HG03095 (cell line): Measurements from ENCODE around the gene HOMER3.
"Not testable (repeated sequence)": the region's sequence is repeated elsewhere in the genome, so short reads cannot be mapped to it uniquely, and the experiment has no call there.

Experiments used
- ATAC-seq: cut with Tn5 transposase; IDR thresholded peaks from one replicate; pipeline ENCODE4 v1.9.1; 2021; ENCODE audit warnings: moderate library complexity; ENCODE audit not compliant: unreplicated experiment

The HOMER3 gene

DNA sequence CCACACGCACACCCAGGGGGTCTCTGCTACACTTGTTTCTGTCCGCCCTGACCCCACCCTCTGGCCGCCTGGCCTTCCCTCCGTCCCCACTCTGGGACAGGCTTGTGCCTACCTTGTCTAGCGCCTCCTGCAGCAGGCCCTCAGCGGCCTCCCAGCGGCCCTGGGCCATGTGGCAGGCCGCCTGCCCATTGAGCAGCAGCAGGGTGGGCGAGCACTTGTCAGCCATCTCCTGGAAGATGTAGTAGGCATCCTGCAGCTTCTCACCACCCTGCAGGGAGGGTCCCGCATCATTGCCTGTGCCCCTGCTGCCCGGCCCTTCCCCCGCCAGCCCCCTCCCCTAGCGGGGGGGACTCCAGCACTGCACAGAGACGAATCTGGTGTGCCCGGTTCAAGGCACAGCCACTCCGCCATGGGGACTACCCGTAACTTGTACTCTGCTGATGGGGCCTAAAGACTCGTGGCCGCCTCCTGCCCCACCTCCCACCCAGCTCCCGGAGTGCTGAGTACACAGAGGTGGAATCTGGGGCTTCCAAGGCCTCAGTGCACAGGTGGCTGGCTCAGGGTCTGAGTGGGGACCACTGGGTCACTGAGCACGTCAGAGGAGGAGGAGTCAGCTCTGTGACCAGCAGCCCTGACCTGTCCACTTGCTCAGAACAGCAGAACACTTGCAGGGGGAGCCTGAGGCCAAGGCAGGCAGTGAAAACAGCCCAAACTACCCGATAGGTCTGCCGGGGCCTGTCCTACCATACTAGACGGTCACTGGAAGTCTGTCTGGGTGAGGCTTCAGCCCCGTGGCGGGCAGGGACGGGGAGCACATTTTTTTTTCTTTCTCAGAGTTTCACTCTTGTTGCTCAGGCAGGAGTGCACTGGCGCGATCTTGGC is 37.6 kb downstream of the HOMER3 start:
- ATAC-seq, result no peak

DNA sequence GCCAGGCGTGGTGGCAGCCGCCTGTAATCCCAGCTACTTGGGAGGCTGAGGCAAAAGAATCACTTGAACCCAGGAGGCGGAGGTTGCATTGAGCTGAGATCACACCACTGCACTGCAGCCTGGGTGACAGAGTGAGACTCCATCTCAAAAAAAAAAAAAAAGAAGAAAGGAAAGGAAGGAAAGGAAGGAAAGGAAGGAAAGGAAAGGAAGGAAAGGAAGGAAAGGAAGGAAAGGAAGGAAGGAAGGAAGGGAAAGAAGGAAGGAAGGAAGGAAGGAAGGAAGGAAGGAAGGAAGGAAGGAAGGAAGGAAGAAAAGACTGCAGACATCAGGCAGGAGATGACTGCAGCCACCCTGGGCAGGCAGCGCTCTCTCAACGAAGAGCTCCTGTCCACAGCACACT is 38.5 kb downstream of the HOMER3 start:
- not testable (repeated sequence) for ATAC-seq

DNA sequence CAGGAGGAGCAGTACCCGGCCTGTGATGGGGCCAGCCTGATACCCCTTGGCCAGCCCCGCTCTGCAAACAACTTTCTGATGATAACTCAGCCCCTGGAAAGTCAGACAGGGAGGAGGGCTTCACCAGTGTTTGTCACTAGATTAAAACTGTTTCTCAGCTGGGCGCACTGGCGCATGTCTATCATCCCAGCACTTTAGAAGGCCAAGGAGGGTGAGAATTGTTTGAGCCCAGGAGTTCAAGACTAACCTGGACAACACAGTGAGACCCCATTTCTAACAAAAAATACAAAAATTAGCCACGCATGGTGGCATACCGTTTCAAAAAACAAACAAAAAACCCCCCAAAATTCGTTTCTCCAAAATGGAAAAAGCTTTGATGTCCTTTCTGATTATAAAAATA is 39.5 kb downstream of the HOMER3 start:
- ATAC-seq, result no peak

DNA sequence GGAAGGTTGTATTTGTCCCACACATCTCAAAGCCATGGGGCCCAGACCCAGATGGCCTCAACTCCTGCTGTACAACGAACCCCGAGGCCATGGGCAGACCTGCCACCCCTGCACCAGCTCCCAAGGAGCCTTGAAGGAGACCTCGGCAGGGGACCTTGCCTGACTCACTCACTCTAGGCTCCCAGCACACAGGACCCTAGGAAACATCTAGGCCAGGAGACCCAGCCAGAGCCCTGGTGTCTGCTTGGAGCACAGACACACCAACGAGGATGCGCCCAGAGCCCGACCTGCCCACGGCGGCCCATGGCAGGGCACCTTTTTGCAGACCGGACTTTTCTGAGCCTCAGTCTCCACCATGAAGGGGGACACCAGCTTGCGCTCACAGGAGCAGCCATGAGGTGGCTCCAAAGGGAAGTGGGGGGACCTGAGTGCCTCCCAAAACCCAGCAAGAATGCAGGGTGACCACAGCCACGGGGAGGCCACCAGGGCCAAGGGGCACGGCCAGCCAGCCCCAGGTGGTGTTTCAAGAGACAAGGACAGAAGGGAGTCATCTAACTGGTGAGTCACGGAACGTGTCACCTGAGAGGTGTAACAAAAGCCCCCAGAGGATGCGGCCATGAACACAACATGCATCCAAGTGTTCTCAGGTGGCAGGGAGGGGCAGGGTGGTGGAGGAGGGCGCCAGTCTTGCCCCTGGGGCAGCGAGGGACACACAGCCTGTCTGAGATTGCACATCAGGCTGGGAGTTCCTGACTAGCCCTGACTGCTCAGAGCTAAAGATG is 40.1 kb downstream of the HOMER3 start:
- ATAC-seq, result no peak

DNA sequence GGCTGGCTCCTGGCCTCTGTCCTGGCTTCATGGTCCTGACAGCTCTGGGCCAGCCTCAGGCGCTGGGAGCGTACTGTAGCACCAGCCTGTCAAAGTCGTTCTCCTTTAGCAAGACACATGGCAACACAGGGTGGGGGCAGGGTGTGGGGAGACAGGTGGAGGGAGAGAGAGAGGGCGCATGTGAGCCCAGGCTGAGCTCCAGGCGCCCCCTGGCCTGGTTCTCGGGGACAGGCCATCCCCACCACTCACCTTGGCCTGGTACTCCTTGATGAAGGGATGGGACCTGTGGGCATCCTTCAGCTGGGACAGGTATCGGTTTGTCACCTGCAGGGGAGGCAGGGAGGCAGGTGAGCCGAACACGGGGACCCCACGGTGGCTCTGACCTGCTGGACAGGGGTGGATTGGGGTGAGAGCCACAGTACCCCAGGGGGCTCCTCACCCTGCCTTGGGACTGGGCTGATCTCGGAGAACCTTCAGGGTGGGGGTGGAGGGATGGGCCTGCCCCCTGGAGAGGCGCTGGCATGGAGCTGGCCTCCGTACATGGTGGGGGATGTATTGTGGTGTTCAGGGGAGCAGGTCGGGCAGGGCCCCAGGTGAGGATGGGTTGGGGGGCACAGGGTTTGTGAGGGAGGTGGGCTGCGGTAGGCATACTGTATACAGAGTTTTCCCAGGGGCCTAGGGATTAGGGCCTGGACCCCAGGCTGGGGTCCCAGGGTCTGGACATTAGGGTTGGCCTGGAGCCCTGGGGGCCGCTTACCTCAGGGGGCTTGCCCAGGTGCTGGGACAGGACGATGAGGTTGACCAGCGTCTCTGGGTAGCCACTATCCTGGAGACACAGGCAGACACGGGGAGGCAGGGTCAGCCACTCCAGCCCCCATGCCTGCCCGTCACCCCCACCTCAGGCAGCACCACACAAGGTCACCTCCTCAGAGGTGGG is 41.1 kb downstream of the HOMER3 start:
- ATAC-seq, result no peak

DNA sequence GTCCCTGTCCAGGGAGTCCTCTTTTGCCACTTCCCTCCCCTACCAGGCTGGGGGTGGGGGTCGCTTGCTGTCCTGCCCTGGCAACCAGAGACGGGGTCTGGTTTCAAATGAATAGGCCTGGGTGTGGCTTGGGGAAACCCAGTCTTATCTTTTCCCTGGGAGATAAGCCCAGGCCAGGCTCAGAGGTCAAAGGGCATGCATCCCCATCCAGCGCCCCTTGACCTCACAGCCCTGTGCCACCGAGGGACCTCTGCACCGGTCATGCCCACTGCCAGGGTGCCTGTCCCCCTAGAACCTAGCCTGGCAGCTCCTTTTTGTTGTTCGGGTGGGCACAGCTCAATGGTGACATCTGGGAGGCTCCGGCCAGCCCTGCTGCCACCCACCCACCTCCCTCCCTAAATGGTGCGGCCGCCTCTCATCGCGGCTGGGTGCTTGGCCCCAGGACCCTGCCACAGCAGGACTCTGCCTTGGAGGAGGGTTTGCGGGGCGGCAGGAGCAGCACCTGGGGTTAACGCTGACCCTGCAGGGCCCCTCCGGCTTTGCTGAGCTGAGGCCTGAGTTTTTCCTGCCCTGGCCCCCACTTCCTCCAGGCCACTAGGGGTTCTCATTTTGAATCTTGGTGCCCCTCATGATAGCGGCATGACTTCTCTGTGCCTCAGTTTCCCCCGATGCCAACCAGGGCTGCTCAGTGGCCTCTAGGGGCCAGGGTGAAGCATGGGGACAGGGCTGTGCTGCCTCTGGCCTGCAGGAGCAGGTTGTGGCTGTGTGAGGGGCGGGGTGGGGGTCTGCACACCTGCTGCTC is 42.2 kb downstream of the HOMER3 start:
- ATAC-seq, result no peak

DNA sequence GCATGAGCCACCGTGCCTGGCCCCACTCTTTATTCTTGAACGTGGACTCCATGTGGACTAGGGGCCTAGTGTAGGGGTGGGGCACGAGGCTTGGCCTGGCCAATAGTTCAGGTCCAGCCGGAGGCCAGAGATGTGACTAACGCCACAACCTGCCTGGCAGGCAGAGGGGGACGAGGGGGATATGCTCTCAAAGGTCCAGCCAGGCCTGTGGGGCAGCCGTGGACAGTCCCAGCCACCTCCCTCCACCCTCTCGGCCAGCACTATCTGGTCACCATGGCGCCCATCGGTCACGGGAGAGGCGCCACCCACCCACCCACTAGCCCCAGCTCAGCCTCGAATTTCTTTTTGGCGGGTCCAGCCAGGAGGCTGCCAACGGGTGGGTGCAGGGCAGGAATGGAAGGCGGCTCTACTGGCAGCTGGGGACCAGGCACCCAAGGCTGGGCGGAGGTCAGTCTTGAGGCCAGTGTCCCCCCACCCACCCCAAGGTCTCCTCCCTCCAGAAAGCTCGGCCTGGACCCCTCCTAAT is 42.9 kb downstream of the HOMER3 start:
- ATAC-seq, result no peak

DNA sequence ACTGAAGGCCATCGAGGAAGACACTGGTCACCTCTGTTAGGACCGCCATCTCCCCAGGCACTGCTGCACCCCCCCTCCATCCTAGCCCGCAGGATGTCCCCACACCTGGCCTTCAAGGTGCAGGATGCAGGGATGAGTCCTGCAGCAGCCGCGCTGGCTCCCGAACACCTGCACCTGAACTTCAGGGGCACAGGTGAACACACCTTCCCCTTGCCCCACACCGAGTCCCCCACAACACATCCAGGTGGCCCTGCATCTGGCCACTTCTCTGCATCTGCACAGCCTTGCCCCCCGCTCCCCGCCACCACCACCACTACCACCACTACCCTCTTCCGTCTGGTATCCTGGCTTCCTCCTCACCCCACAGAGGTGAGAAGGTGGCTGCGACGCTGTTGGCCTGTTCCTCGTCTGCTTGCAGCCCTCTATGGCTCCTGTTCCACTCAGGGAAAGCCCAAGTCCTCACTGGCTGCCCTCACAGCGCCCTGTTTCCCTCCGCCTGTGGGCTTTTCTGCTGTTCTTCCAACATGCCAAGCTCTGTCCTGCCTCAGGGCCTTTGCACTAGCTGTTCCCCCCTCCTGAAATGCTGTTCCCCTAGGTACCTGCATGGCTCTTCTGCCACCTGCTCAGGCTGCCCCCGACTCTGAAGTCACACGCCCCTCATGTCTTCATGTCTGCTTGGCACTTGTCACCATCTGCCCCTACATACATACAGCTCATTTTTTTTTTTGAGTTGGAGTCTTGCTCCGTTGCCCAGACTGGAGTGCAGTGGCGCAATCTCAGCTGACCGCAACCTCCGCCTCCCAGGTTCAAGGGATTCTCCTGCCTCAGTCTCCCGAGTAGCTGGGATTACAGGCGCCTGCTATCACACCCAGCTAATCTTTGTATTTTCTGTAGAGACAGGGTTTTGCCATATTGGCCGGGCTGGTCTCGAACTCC is 43.7 kb downstream of the HOMER3 start:
- no peak for ATAC-seq

DNA sequence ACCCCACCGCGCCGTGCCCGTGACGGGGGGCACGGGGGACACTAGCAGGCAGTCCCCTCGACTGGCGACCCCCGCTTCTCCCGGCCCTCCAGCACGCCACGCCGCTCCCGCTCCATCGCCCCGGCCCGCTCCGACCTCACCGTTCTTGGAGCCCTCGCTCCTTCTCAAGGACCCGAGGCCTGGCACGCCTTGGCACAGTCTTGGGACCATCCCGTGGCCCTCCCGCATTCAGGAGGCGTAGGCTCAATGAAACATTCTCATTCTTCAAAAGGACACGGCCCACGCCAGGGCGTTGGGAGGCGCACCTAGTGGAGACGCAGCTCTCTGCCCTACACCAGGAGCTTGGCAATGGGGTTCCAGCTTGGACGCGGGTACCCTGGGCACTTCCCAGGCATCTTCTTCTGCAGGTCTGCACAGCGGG is 44.6 kb downstream of the HOMER3 start:
- ATAC-seq, result no peak

DNA sequence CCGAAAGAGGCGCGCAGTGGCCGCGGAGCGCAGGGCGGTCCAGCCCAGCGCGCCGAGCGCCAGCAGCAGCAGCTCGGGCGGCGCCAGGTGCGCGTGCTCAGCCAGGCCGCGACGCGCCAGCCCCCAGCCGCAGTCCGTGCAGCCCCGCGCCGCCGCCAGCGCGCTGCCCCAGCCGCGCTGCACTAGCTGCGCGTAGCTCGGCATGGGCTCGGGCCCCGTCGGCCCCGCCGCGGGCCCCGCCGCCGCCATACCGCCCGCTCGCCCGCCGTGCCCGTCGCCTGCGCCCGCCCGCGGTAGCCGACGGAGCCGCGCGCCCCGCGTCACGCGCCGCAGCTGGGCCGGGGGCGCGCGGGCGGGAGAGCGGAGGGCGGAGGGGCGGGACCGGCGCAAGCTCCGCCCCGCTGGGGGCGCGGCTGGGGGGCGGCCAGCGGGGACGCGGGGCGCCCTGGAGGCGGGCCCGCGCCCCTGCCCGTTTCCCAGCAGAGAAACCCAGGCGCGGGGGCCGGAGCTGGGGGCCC is 45.1 kb downstream of the HOMER3 start, which contains the start of gene CERS1:
CERS1 (minus strand) TSS at position 335 of the 518 bp plus-strand sequence; CDS start at position 249, 86 bp downstream.
- ATAC-seq, result no peak

DNA sequence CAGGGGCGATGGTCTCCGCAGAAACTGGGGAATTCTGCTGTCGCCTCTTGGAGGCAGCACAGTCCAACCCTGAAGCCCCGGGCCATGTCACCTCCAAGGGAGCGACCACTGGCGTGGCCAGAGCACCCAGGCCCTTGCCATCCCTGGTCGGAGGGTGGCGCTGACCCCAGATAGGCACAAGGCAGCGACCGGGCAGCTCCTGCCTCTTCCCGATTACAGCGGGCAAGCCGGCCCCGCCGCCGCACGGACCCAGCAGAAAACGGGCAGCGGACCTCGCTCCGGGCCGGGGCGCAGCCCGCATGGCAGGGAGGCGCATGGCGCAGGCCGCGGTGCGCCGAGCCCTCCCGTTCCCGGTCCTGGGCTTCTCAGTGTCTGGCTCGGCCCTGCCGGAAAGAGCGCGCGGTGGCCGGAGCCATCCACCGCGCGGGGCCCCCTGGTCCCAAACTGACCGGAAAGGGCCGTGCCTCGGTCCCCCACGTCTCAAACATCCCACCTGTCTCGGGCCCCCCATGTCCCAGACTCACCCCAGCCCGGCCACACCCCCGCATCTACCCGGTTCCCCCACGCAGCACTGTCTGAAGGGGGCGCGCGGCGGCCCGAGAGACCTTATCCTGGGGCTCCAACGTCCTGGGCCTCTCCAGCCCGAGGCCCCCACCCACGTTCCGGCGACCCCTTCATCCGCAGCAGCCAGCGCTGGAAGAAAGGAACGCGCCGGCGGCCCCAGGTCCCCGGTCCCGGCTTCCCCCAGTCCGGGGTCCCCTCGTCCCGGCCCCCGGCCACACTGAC is 45.8 kb downstream of the HOMER3 start:
- ATAC-seq, result no peak

DNA sequence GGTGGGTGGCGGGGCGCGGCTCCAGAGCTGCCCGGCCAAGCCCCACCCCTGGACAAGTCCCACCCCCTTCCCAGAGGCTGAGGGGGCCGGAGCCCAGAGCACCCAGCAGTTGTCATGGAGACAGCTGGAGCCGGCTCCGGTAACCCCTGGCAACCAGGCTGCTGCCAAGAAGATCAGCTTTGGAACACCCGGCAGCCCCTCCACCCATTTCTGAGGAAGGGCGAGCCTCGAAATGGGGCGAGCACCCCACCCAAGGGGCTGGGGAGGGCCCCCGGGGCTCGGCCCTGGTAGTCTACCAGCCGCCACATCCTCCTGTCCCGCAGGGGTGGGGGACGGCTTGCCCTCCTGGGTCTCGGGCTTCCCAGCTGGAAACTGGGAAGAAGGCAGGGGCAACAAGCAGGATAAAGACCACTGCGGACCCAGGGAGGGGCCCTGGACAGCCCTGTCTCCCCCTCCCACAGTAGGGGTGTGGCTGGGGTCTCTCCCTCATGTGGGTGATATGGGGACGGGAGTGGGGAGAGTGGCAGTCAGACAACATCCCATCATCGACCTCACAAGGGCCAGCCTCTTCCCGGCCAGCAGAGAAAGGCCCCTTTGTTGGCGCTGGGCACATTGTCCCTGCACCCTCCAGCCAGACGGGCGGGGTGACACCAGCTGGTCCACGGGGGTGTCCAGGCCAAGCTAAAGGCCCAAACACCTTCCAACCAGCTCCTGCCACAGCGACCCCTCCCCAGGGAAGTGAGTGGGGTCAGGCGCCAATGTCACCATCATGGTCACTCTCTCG is 46.6 kb downstream of the HOMER3 start:
- ATAC-seq, result no peak

DNA sequence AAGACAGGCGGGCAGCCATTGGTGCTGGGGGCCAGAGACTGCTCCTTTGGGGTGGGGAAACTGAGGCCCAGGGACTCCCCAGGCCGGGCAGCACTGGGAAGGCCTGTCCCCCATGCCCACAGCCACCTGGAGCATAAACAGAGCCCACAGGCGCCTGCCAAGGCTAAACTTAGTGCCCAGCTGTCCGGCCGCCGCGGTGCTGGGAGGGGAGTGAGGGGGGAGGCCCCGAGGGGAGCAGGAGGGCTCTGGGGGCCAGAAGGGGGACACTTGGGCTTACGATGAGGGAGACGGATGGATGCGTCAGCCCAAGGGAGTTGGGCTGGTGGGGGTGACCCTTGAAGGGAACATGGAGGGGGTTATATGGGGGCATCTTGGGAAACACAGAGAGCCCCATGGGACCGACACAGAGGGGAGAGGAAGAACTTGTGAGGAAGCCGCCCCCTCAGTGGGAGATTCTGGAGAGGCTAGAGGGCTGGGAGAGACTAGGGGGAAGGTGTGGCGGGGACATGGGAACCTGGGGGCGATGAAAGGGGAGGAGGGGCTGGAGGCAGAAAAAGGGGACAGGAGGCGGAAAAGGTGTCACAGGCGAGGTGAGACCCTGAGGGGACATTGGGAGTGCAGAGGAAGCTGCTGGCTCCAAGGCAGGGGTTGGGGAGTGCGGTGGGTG is 47.3 kb downstream of the HOMER3 start:
- no peak for ATAC-seq

DNA sequence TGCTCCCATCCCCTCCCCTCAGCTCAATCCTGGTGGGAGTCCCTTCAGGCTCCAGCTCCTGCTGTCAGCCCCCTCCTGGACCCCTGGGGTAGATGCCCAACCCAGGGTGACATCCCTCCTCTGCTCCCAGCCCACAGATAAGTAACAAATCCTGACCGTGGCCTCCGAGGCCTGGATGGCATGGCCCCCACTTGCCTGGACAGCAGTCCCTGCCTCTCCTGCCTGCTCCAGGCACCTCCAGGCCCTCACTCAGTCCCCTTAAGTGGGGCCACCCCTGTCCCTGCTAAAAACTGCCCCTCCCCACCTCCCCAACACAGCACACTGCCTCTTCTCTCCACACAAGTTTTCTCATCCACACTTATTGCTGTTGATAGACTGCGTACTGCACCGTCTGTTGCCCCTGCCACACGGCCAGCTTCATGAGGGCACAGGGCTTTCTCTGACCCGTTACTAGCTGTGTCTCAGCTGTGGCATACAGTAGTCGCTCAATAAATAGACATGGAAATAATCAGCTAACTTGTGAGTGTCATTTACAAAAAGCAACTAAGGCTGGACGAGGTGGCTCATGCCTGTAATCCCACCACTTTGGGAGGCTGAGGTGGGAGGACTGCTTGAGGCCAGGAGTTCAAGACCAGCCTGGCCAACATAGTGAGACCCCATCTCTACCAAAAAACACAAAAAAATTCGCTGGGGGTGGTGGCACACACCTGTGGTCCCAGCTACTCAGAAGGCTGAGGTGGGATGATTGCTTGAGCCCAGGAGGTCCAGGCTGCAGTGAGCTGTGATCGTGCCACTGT is 50.9 kb downstream of the HOMER3 start:
- ATAC-seq, result no peak

DNA sequence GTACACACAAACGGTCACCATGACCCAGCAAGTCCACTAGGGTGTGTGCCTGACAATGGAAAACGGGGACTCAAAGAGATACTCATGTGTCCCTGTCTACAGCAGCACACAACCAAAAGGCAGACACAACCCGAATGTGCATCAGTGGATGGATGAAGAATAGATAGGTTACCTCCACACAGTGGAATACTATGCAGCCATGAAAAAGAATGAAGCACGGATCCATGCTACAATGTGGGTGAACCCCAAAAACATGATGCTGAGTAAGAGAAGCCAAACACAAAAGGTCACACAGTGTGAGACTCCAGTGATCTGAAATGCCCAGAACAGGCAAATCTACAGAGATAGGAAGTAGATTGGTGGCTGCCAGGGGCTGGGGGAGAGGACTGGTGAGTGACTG is 54.0 kb downstream of the HOMER3 start:
- ATAC-seq, result no peak
